Fibroblast of lung (primary cell): ENCODE results near the gene PHACTR2.

ENCODE experiments used
- CTCF ChIP-seq, 2 donors: IDR thresholded peaks in 1 of 2; conservative IDR thresholded peaks in 1 of 2; 1 replicate in 1 of 2; 2 replicates in 1 of 2; pipeline ENCODE4 v1.5.1; 2011 to 2012; ENCODE audit warnings: low read length in 2 of 2, control low read depth in 1 of 2, inconsistent platforms in 1 of 2, low read depth in 1 of 2, mild to moderate bottlenecking in 1 of 2
- EZH2 ChIP-seq: IDR thresholded peaks from 2 replicates; pipeline ENCODE4 v1.5.1; 2012; ENCODE audit warnings: low read length, control low read depth, mild to moderate bottlenecking; ENCODE audit errors: missing control alignments

GRCh38 chr6:143749891-143750290, 72.1 kb downstream of the PHACTR2 start:
- TF ChIP-seq CTCF (conservative IDR thresholded peaks at IDR 0.05 in 1 of 2, IDR thresholded peaks at IDR 0.05 in 1 of 2; ENCODE audit: low read depth in 1 of 2, low read length in 2 of 2) (no peak), EZH2 (no peak)
